ENCODE data around the gene ACTA2.

Gene ACTA2

GRCh38 chr10:88920986-88921593 lies 31.5 kb downstream of the ACTA2 start:
- no peak for FAIRE-seq

GRCh38 chr10:88920198-88920597 lies 32.4 kb downstream of the ACTA2 start:
- no peak for FAIRE-seq
- DNase-seq (ENCODE audit: low spot score): no peak

More at GRCh38 chr10:88920986-88921593, 31.5 kb downstream of the ACTA2 start:
- DNase-seq (ENCODE audit: low spot score): no peak

- FAIRE-seq (no peak), DNase-seq (ENCODE audit: low spot score) (no peak)
Observed at GRCh38 chr10:88919041-88919440, 33.5 kb downstream of the ACTA2 start.

- FAIRE-seq (no peak), DNase-seq (ENCODE audit: low spot score) (no peak)
Observed at GRCh38 chr10:88918191-88918905, 34.2 kb downstream of the ACTA2 start.

- DNase-seq (ENCODE audit: low spot score) (no peak), FAIRE-seq (no peak)
Observed at GRCh38 chr10:88916986-88917385, 35.6 kb downstream of the ACTA2 start.

- no peak for DNase-seq (ENCODE audit: low spot score)
- FAIRE-seq: no peak
Observed at GRCh38 chr10:88916231-88916630, 36.3 kb downstream of the ACTA2 start.

- no peak for FAIRE-seq
- DNase-seq (ENCODE audit: low spot score): no peak
Observed at GRCh38 chr10:88915781-88916180, 36.8 kb downstream of the ACTA2 start.

GRCh38 chr10:88913788-88914187 lies 38.8 kb downstream of the ACTA2 start:
- DNase-seq (ENCODE audit: low spot score) (no peak), FAIRE-seq (no peak)

- DNase-seq (ENCODE audit: low spot score): no peak
- no peak for FAIRE-seq
Observed at GRCh38 chr10:88913127-88913526, 39.4 kb downstream of the ACTA2 start.

GRCh38 chr10:88911851-88912250 lies 40.7 kb downstream of the ACTA2 start:
- DNase-seq (ENCODE audit: low spot score) (no peak), FAIRE-seq (no peak)

- FAIRE-seq (no peak), DNase-seq (ENCODE audit: low spot score) (no peak)
Observed at GRCh38 chr10:88911116-88911515, 41.5 kb downstream of the ACTA2 start.

- FAIRE-seq (no peak), DNase-seq (ENCODE audit: low spot score) (no peak)
Observed at GRCh38 chr10:88908194-88908593, 44.4 kb downstream of the ACTA2 start.

GRCh38 chr10:88906921-88907320 lies 45.7 kb downstream of the ACTA2 start:
- FAIRE-seq (no peak), DNase-seq (ENCODE audit: low spot score) (no peak)

GRCh38 chr10:88903715-88904114 lies 48.9 kb downstream of the ACTA2 start:
- DNase-seq (ENCODE audit: low spot score) (no peak), FAIRE-seq (no peak)

GRCh38 chr10:88901984-88902789 lies 50.4 kb downstream of the ACTA2 start:
- FAIRE-seq: no peak

GRCh38 chr10:88901206-88901983 lies 51.2 kb downstream of the ACTA2 start:
- no peak for FAIRE-seq
- DNase-seq (ENCODE audit: low spot score): no peak

More at GRCh38 chr10:88901984-88902789, 50.4 kb downstream of the ACTA2 start:
- DNase-seq (ENCODE audit: low spot score): no peak

- DNase-seq (ENCODE audit: low spot score): no peak
- no peak for FAIRE-seq
Observed at GRCh38 chr10:88899886-88900285, 52.7 kb downstream of the ACTA2 start.

- no peak for FAIRE-seq
Observed at GRCh38 chr10:88898727-88899126, 53.8 kb downstream of the ACTA2 start.

GRCh38 chr10:88896994-88897853 lies 55.3 kb downstream of the ACTA2 start:
- DNase-seq (ENCODE audit: low spot score) (no peak), FAIRE-seq (no peak)

More at GRCh38 chr10:88898727-88899126, 53.8 kb downstream of the ACTA2 start:
- no peak for DNase-seq (ENCODE audit: low spot score)

- FAIRE-seq (no peak), DNase-seq (ENCODE audit: low spot score) (no peak)
Observed at GRCh38 chr10:88896372-88896993, 56.1 kb downstream of the ACTA2 start.

Measured in urothelium cell line (cell line).